B cell (primary cell): Measurements from ENCODE around the gene MOSPD3. TPM values are rescaled to one million over a fixed set of nuclear protein-coding genes. Genes with fewer than 3 reads are reported as not detected.

Experiments used
- ATAC-seq: fragments of 200-7000 bp; cut with Tn5 transposase; one replicate; pipeline ENCODE4 v1.10.0; 2021; ENCODE audit warnings: low read depth, mild to moderate bottlenecking, moderate number of reproducible peaks, moderate library complexity
- CTCF ChIA-PET: fragments of 350-600 bp; sonication (Branson Sonifier 250); formaldehyde crosslinking; loops from one replicate; lab custom pipeline; 2021; ENCODE audit warnings: antibody characterized with exemption, inconsistent platforms; lab: Charles Lee
- POLR2A ChIA-PET: fragments of 350-600 bp; sonication (Branson Sonifier 250); formaldehyde crosslinking; loops from one replicate; lab custom pipeline; 2021; ENCODE audit warnings: antibody characterized with exemption; lab: Charles Lee
- DNase-seq: peaks from one replicate; pipeline ENCODE4 v3.0.0; 2013
- H2AFZ ChIP-seq: 2 replicates; pipeline ENCODE4 v1.6.1; 2012; ENCODE audit warnings: mild to moderate bottlenecking, low read depth, low read length; ENCODE audit not compliant: insufficient read depth, poor library complexity, severe bottlenecking
- H3K27ac ChIP-seq, 2 donors: 1 replicate in 1 of 2; 2 replicates in 1 of 2; pipeline ENCODE4 v1.5.1; 2012 to 2013; ENCODE audit warnings: low read length in 2 of 2, mild to moderate bottlenecking in 2 of 2, moderate library complexity in 1 of 2
- H3K27me3 ChIP-seq, 4 experiments: fragments of 200-600 bp in 1 of 4; sonication (generic) in 1 of 4; replicated peaks in 1 of 4; 1 replicate in 2 of 4; 2 replicates in 2 of 4; pipeline versions ENCODE4 v1.6.1 to v1.7.0; 2013 to 2016; ENCODE audit warnings: low read length in 3 of 4, mild to moderate bottlenecking in 2 of 4, mixed read lengths in 1 of 4, moderate library complexity in 1 of 4; ENCODE audit not compliant: insufficient read depth in 4 of 4, control insufficient read depth in 3 of 4; ENCODE audit errors: control extremely low read depth in 1 of 4
- H3K36me3 ChIP-seq, 2 experiments: replicated peaks in 1 of 2; 1 replicate in 1 of 2; 2 replicates in 1 of 2; pipeline versions ENCODE4 v1.6.1 to v1.7.1; 2013; ENCODE audit warnings: low read length in 1 of 2; ENCODE audit not compliant: insufficient read depth in 2 of 2, control insufficient read depth in 1 of 2; ENCODE audit errors: control extremely low read depth in 1 of 2, extremely low read depth in 1 of 2
- H3K4me1 ChIP-seq, 2 donors: fragments of 200-600 bp in 1 of 2; sonication (generic) in 1 of 2; 1 replicate in 1 of 2; 2 replicates in 1 of 2; pipeline versions ENCODE4 v1.5.1 to v1.6.1; 2013 to 2017; ENCODE audit warnings: low read length in 2 of 2; ENCODE audit not compliant: control insufficient read depth in 2 of 2, insufficient read depth in 2 of 2
- H3K4me2 ChIP-seq: replicated peaks from 2 replicates; pipeline ENCODE3; 2012; ENCODE audit warnings: mild to moderate bottlenecking, low read depth, low read length; ENCODE audit not compliant: poor library complexity, severe bottlenecking
- H3K4me3 ChIP-seq, 5 experiments: fragments of 200-600 bp in 1 of 5; sonication (generic) in 1 of 5; 1 replicate in 3 of 5; 2 replicates in 2 of 5; pipeline versions ENCODE4 v1.5.1 to v1.7.0; 2011 to 2016; ENCODE audit warnings: low read length in 4 of 5, mild to moderate bottlenecking in 4 of 5, low read depth in 2 of 5, control low read depth in 1 of 5, moderate library complexity in 1 of 5; ENCODE audit not compliant: insufficient read depth in 1 of 5; ENCODE audit errors: control extremely low read depth in 1 of 5, extremely low read depth in 1 of 5
- H3K79me2 ChIP-seq: fragments of 200-600 bp; sonication (generic); one replicate; pipeline ENCODE4 v1.6.0; 2016; ENCODE audit warnings: low read length; ENCODE audit not compliant: control insufficient read depth, insufficient read depth
- H3K9ac ChIP-seq: fragments of 200-600 bp; sonication (generic); 2 replicates; pipeline ENCODE4 v1.6.1; 2017; ENCODE audit warnings: mild to moderate bottlenecking, low read length, moderate library complexity
- H3K9me3 ChIP-seq, 3 donors: one replicate each; pipeline versions ENCODE4 v1.6.1 to v1.7.1; 2013; ENCODE audit warnings: low read length in 2 of 3; ENCODE audit not compliant: control insufficient read depth in 2 of 3, insufficient read depth in 1 of 3; ENCODE audit errors: control extremely low read depth in 1 of 3
- H4K20me1 ChIP-seq: 2 replicates; pipeline ENCODE4 v1.6.0; 2012; ENCODE audit warnings: mild to moderate bottlenecking, low read length; ENCODE audit not compliant: insufficient read depth, control insufficient read depth, poor library complexity, severe bottlenecking
- H3K27ac Mint-ChIP-seq: one replicate; pipeline ENCODE4 v1.8.0; 2021; ENCODE audit warnings: mixed read lengths
- H3K27me3 Mint-ChIP-seq: one replicate; pipeline ENCODE4 v1.8.0; 2021; ENCODE audit warnings: mixed read lengths
- H3K4me1 Mint-ChIP-seq: one replicate; pipeline ENCODE4 v1.8.0; 2021; ENCODE audit warnings: mixed read lengths
- H3K4me3 Mint-ChIP-seq: one replicate; pipeline ENCODE4 v1.8.0; 2021; ENCODE audit warnings: mixed read lengths
- H3K9me3 Mint-ChIP-seq: one replicate; pipeline ENCODE4 v1.8.0; 2022; ENCODE audit warnings: mixed read lengths; ENCODE audit not compliant: insufficient read depth
- EZH2 ChIP-seq: IDR thresholded peaks from 2 replicates; pipeline ENCODE4 v1.6.1; 2012; ENCODE audit warnings: borderline replicate concordance, low read depth, mild to moderate bottlenecking, moderate library complexity, low read length; ENCODE audit not compliant: insufficient read depth, poor library complexity, severe bottlenecking
- WGBS: methylation state at CpG from one replicate; pipeline ENCODE4 v1.1.5; 2013; ENCODE audit warnings: missing lambda C conversion rate; ENCODE audit not compliant: insufficient coverage; 5-methylcytosine and 5-hydroxymethylcytosine counted together
- intact Hi-C: fragments of 100-400 bp; cut with micrococcal nuclease; formaldehyde crosslinking; loops from one replicate; pipeline ENCODE4 v1.10.0; 2022
- polyA plus RNA-seq: library from polyadenylated mRNA; depleted of rRNA; stranded (reverse); fragments of >200 nt; gene quantifications from 2 replicates; pipeline ENCODE4 v1.2.3, GENCODE V29; 2012
- total RNA-seq, 2 donors: library from RNA; stranded (reverse); fragments of 120-200 nt in 1 of 2; gene quantifications; 1 replicate in 1 of 2; 2 replicates in 1 of 2; pipeline versions ENCODE4 v1.2.3 to v1.2.4, GENCODE V29; 2013 to 2022
- TF ChIP-seq, protein P1 (sequence below): fragments of 200-600 bp; IDR thresholded peaks from one replicate; pipeline ENCODE4 v1.8.0; 2022; ENCODE audit warnings: antibody characterized with exemption, mild to moderate bottlenecking

Gene MOSPD3
- total and polyA plus RNA-seq, 2 donors (not counting 1 experiment from before 2014, with no cell fraction given), result 18.8 to 19.2 TPM

GRCh38 chr7:100585511-100586265 is 26.7 kb upstream of the MOSPD3 start, which contains the start of gene LRCH4:
LRCH4 (minus strand) TSS chr7:100586129; CDS start chr7:100586100, 29 bp downstream.
- peak within 1 kb of the TSS; percentile 98 for H3K4me2 ChIP-seq
- ChIA-PET CTCF (interaction anchor here (0.7 to 11.1 kb wide), 24 partner anchors 13 to 453 kb away, joined by 3 to 226 read pairs (median 4); partner anchors contain the start of genes AGFG2, MOSPD3, PCOLCE and POP7), POLR2A (interaction anchor here (0.5 to 3.1 kb wide), 32 partner anchors 11 to 517 kb away, joined by 3 to 26 read pairs (median 4); partner anchors contain the start of genes AGFG2, GIGYF1, GNB2 and GPC2)
- H3K4me1 ChIP-seq, result peaks cover 27 to 38% of the 10 kb centered on the region in 2 donors
- ATAC-seq, result peak; percentile 13
- TF ChIP-seq, protein P1, sequence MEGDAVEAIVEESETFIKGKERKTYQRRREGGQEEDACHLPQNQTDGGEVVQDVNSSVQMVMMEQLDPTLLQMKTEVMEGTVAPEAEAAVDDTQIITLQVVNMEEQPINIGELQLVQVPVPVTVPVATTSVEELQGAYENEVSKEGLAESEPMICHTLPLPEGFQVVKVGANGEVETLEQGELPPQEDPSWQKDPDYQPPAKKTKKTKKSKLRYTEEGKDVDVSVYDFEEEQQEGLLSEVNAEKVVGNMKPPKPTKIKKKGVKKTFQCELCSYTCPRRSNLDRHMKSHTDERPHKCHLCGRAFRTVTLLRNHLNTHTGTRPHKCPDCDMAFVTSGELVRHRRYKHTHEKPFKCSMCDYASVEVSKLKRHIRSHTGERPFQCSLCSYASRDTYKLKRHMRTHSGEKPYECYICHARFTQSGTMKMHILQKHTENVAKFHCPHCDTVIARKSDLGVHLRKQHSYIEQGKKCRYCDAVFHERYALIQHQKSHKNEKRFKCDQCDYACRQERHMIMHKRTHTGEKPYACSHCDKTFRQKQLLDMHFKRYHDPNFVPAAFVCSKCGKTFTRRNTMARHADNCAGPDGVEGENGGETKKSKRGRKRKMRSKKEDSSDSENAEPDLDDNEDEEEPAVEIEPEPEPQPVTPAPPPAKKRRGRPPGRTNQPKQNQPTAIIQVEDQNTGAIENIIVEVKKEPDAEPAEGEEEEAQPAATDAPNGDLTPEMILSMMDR, result no peak
- TF ChIP-seq EZH2, result no peak
- Mint-ChIP-seq H3K4me3 (peak within 1 kb of the TSS; percentile 98), H3K4me1 (peaks cover 46% of the 10 kb centered on the region), H3K27me3 (peaks cover 7% of the 10 kb centered on the region), H3K27ac (peak within 1 kb of the TSS; percentile 99), H3K9me3 (no peaks in the 10 kb centered on the region)
- peak within 1 kb of the TSS; percentile 82 to 93 (median 85) for H3K4me3 ChIP-seq
- H3K27me3 ChIP-seq, result peaks cover 0 to 8% (median 3%) of the 10 kb centered on the region in 4 experiments
- H3K36me3 ChIP-seq, result peaks cover 0 to 24% of the 10 kb centered on the region in 2 experiments
- DNase-seq, result no peak
- peaks cover 42% of the 10 kb centered on the region for H3K79me2 ChIP-seq
- H3K9ac ChIP-seq, result peak within 1 kb of the TSS; percentile 82
- H3K9me3 ChIP-seq, result no peaks in the 10 kb centered on the region
- H3K27ac ChIP-seq, result peak within 1 kb of the TSS; percentile 94 to 97
- whole genome bisulfite sequencing, result under 1% methylated on average over 58 of the region's 61 CpGs
- peak within 1 kb of the TSS; percentile 96 for H2AFZ ChIP-seq
- H4K20me1 ChIP-seq, result peaks cover 39% of the 10 kb centered on the region
- intact Hi-C loops, result loop anchor here (1.0 to 5.0 kb wide), 10 partner anchors 19 to 503 kb away; partner anchors contain the start of genes AGFG2, GNB2, MEPCE and MOSPD3
